GM19397 (cell line): ENCODE results near the gene CTR9.

Experiments used
- ATAC-seq: cut with Tn5 transposase; IDR thresholded peaks from one replicate; pipeline ENCODE4 v1.9.1; 2021; ENCODE audit warnings: mild to moderate bottlenecking, moderate library complexity; ENCODE audit not compliant: unreplicated experiment

Gene CTR9

GRCh38 chr11:10742460-10743208, 8.4 kb upstream of the CTR9 start:
- ATAC-seq, result no peak

GRCh38 chr11:10743354-10744000, 7.6 kb upstream of the CTR9 start:
- peak; percentile 55 for ATAC-seq

GRCh38 chr11:10744206-10744605, 6.8 kb upstream of the CTR9 start:
- ATAC-seq, result no peak

GRCh38 chr11:10746871-10747270, 4.2 kb upstream of the CTR9 start:
- no peak for ATAC-seq

- no peak for ATAC-seq
Observed at GRCh38 chr11:10747733-10748132, 3.3 kb upstream of the CTR9 start.

- ATAC-seq, result no peak
Observed at GRCh38 chr11:10749476-10749875, 1.6 kb upstream of the CTR9 start.

- no peak for ATAC-seq
Observed at GRCh38 chr11:10751581-10751940, 515 bp downstream of the CTR9 start.

- no peak for ATAC-seq
Observed at GRCh38 chr11:10752061-10752460, 1.0 kb downstream of the CTR9 start.

GRCh38 chr11:10752486-10752885, 1.4 kb downstream of the CTR9 start:
- no peak for ATAC-seq

- ATAC-seq, result no peak
Observed at GRCh38 chr11:10758957-10759356, 7.9 kb downstream of the CTR9 start.

GRCh38 chr11:10761085-10761698, 10.1 kb downstream of the CTR9 start:
- ATAC-seq, result no peak

GRCh38 chr11:10762185-10762584, 11.1 kb downstream of the CTR9 start:
- ATAC-seq, result peak; percentile 59

GRCh38 chr11:10762913-10763421, 11.9 kb downstream of the CTR9 start:
- peak; percentile 43 for ATAC-seq

- no peak for ATAC-seq
Observed at GRCh38 chr11:10763766-10764165, 12.7 kb downstream of the CTR9 start.

GRCh38 chr11:10764412-10764811, 13.4 kb downstream of the CTR9 start:
- ATAC-seq, result no peak

GRCh38 chr11:10770626-10771254, 19.7 kb downstream of the CTR9 start:
- no peak for ATAC-seq

GRCh38 chr11:10771457-10771856, 20.4 kb downstream of the CTR9 start:
- no peak for ATAC-seq

- ATAC-seq, result no peak
Observed at GRCh38 chr11:10774811-10775210, 23.8 kb downstream of the CTR9 start.

- no peak for ATAC-seq
Observed at GRCh38 chr11:10777393-10777793, 26.3 kb downstream of the CTR9 start.

GRCh38 chr11:10777806-10778205, 26.8 kb downstream of the CTR9 start:
- no peak for ATAC-seq

- no peak for ATAC-seq
Observed at GRCh38 chr11:10778217-10778970, 27.3 kb downstream of the CTR9 start.
